Tongue (tissue), 3 donors: ENCODE results near the gene XIST. TPM values are rescaled to one million over a fixed set of nuclear protein-coding genes. Genes with fewer than 3 reads are reported as not detected.
"Not testable (repeated sequence)": the region's sequence is repeated elsewhere in the genome, so short reads cannot be mapped to it uniquely, and the experiment has no call there.

Experiments
- DNase-seq: peaks from one replicate; pipeline ENCODE4 v3.0.0-alpha.2; 2015
- small RNA-seq: library from RNA; depleted of rRNA; stranded (forward); fragments of <200 nt; gene quantifications from one replicate; pipeline ENCODE3, GENCODE V24; 2014; ENCODE audit warnings: low replicate concordance
- total RNA-seq: library from RNA; depleted of rRNA; stranded (reverse); fragments of >200 nt; gene quantifications from one replicate; pipeline ENCODE4 v1.2.3, GENCODE V29; 2014

The XIST gene
- total RNA-seq, 1 donor from 2014 or later = 264 TPM

DNA sequence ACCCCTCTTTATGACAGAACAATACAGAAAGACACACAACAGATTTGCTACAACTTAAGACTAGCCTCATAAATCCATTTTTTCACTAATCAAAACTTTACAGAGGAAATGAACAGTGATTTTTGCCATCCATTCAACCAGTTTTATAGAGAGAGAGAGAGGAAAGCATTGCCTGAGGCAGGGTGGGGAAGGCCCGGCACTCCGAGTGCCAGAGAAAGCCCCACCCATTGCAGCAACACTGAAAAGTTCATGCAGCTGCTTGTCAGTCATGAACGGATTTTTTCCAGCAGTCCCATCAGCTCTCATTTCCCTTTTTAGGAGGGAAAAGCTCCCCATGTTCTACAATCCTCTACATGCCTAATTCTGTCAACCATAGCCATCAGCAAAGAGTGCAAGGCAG, 52.6 kb downstream of the XIST start:
- DNase-seq = no peak

DNA sequence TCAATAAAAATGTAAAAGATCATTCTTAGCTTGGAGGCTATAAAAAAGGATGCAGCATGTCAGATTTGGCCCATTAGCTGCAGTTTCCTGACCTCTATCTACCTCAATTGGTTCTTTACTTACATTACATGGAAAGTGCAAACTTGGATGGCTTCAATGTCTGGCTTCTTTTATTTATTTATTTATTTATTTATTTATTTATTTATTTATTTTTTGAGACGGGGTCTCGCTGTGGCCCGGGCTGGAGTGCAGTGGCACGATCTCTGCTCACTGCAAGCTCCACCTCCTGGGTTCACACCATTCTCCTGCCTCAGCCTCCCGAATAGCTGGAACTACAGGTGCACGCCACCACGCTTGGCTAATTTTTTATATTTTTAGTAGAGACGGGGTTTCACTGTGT, 60.0 kb downstream of the XIST start:
- not testable (repeated sequence) for DNase-seq

DNA sequence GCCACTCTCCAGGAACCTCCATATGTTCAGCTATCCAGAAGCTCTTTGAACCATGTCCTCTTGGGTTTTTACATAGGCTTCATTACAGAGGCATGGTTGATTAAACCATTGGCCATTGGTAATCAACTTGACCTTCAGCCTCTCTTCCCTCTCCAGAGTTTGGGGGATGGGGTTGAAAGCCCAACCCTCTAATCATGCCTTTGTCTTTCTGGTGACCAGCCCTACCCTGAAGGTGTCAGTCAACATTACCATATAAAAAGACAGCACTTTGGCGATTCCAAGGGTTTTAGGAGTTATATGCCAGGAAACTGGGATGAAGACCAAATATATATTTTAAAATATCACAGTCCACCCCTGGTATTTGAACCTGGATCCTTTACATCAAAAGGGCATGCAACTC, 67.0 kb downstream of the XIST start:
- DNase-seq = no peak

Small RNA genes within 50 kb of the gene (small RNA-seq; reads per million reads assigned to genes)
- not detected for gene RF01880
